K562 (cell line): ENCODE results near the gene TRUB1. TPM values are rescaled to one million over a fixed set of nuclear protein-coding genes. Genes with fewer than 3 reads are reported as not detected.

Experiments
- ATAC-seq: fragments of 200-7000 bp; cut with Tn5 transposase; 3 replicates; pipeline ENCODE4 v1.9.1; 2020; ENCODE audit warnings: moderate library complexity
- BruUV-seq: library from RNA; stranded (reverse); fragments of 400-500 nt; replicated peaks from 2 replicates; lab custom pipeline; 2021; lab: Mats Ljungman, UMichigan
- CTCF ChIA-PET: fragments of 300-600 bp; formaldehyde crosslinking; extraction: SDS; loops from one replicate; lab custom pipeline; 2021; ENCODE audit warnings: low intra/inter-chr PET ratio; lab: Yijun Ruan, JAX
- POLR2A ChIA-PET: fragments of 300-600, 350-650 bp; sonication (Branson Sonifier 250); formaldehyde crosslinking; extraction: SDS; loops from one replicate; lab custom pipeline; 2021; ENCODE audit warnings: antibody characterized with exemption, inconsistent platforms; lab: Yijun Ruan, JAX
- DNase-seq, 4 experiments: peaks; one replicate each; pipeline versions ENCODE4 v3.0.0 to v3.0.0-alpha.2; 2011 to 2018; ENCODE audit warnings: low spot score in 3 of 4, mixed read lengths in 3 of 4; ENCODE audit errors: extremely low read depth in 1 of 4
- FAIRE-seq: peaks from 2 replicates; lab custom pipeline; 2011; peaks lifted over from hg19 to GRCh38; lab: Jason Lieb, UNC
- H2AFZ ChIP-seq: 2 replicates; pipeline ENCODE4 v1.6.0; 2011; ENCODE audit warnings: low read depth, low read length, control low read depth, inconsistent platforms
- H3K27ac ChIP-seq: fragments of 200-600 bp; 3 replicates; pipeline ENCODE4 v1.8.0; 2011; ENCODE audit warnings: low read depth, mild to moderate bottlenecking, control low read depth, inconsistent platforms, low read length, moderate library complexity, mixed read lengths; ENCODE audit errors: extremely low read depth
- H3K27me3 ChIP-seq, 2 experiments: fragments of 300-600 bp in 1 of 2; 2 replicates in 1 of 2; 3 replicates in 1 of 2; pipeline versions ENCODE4 v1.6.0 to v1.8.0; 2011; ENCODE audit warnings: inconsistent platforms in 2 of 2, low read length in 2 of 2, mild to moderate bottlenecking in 1 of 2, mixed read lengths in 1 of 2, moderate library complexity in 1 of 2; ENCODE audit not compliant: control insufficient read depth in 2 of 2, insufficient read depth in 2 of 2
- H3K36me3 ChIP-seq: fragments of 300-600 bp; 3 replicates; pipeline ENCODE4 v1.8.0; 2011; ENCODE audit warnings: mild to moderate bottlenecking, low read length, inconsistent platforms; ENCODE audit not compliant: control insufficient read depth, insufficient read depth
- H3K4me1 ChIP-seq, 2 experiments: fragments of 200-600 bp in 1 of 2; replicated peaks in 1 of 2; 2 replicates in 1 of 2; 3 replicates in 1 of 2; pipeline versions ENCODE4 v1.5.1 to v1.8.0; 2011; ENCODE audit warnings: inconsistent platforms in 2 of 2, low read length in 2 of 2, mild to moderate bottlenecking in 1 of 2, mixed read lengths in 1 of 2, moderate library complexity in 1 of 2; ENCODE audit not compliant: control insufficient read depth in 2 of 2, insufficient read depth in 2 of 2
- H3K4me2 ChIP-seq: 2 replicates; pipeline ENCODE4 v1.6.1; 2011; ENCODE audit warnings: low read length, control low read depth, inconsistent platforms, mixed read lengths; ENCODE audit not compliant: insufficient read depth
- H3K4me3 ChIP-seq: fragments of 200-600 bp; sonication (generic), shearing (Covaris generic); 2 replicates; pipeline ENCODE4 v1.5.1; 2016; ENCODE audit warnings: control low read depth, inconsistent platforms
- H3K79me2 ChIP-seq: fragments of 200-600 bp; 3 replicates; pipeline ENCODE4 v1.8.0; 2011; ENCODE audit warnings: low read length, inconsistent platforms; ENCODE audit not compliant: control insufficient read depth, insufficient read depth
- H3K9ac ChIP-seq, 2 experiments: 2 replicates each; pipeline versions ENCODE4 v1.6.0 to v1.6.1; 2011; ENCODE audit warnings: low read depth in 2 of 2, low read length in 2 of 2, control low read depth in 1 of 2, inconsistent platforms in 1 of 2, mild to moderate bottlenecking in 1 of 2, mixed read lengths in 1 of 2; ENCODE audit not compliant: insufficient read depth in 1 of 2
- H3K9me1 ChIP-seq: one replicate; pipeline ENCODE4 v1.6.0; 2011; ENCODE audit warnings: inconsistent platforms, mild to moderate bottlenecking, low read length, moderate library complexity; ENCODE audit not compliant: control insufficient read depth, insufficient read depth
- H3K9me3 ChIP-seq: replicated peaks from 2 replicates; pipeline ENCODE4 v1.5.1; 2011; ENCODE audit warnings: low read depth, low read length, inconsistent platforms; ENCODE audit not compliant: control insufficient read depth, insufficient read depth
- H4K20me1 ChIP-seq: replicated peaks from 2 replicates; pipeline ENCODE4 v1.6.1; 2011; ENCODE audit warnings: low read length, inconsistent platforms, mixed read lengths; ENCODE audit not compliant: control insufficient read depth, insufficient read depth
- DNMT1 ChIP-seq: fragments of 450-650 bp; IDR thresholded peaks from 2 replicates; pipeline ENCODE4 v1.6.1; 2016; ENCODE audit warnings: antibody characterized with exemption, mild to moderate bottlenecking
- KLF16 ChIP-seq: IDR thresholded peaks from 2 replicates; pipeline ENCODE4 v1.6.1; 2016; ENCODE audit warnings: antibody characterized with exemption
- NR1H2 ChIP-seq: sonication (generic); formaldehyde crosslinking; IDR thresholded peaks from 2 replicates; pipeline ENCODE4 v1.4.0; 2020; ENCODE audit warnings: mild to moderate bottlenecking, missing genetic modification reagents
- PCBP1 ChIP-seq: fragments of 200-400 bp; formaldehyde crosslinking; IDR thresholded peaks from 2 replicates; pipeline ENCODE4 v1.6.1; 2018; ENCODE audit warnings: mild to moderate bottlenecking, low read depth, low read length; ENCODE audit not compliant: poor library complexity, severe bottlenecking
- POLR2A ChIP-seq: fragments of 450-650 bp; conservative IDR thresholded peaks from 2 replicates; pipeline ENCODE4 v1.6.1; 2016
- RAD51 ChIP-seq: fragments of 450-650 bp; IDR thresholded peaks from 2 replicates; pipeline ENCODE4 v1.7.1; 2016; ENCODE audit warnings: low read depth, mild to moderate bottlenecking, borderline replicate concordance
- ZNF347 ChIP-seq: fragments of 450-650 bp; formaldehyde crosslinking; IDR thresholded peaks from 2 replicates; pipeline ENCODE4 v1.4.0; 2020; ENCODE audit warnings: low read depth, mild to moderate bottlenecking, moderate library complexity
- ZNF436 ChIP-seq: fragments of 250-450, 450-650 bp; sonication (Bioruptor Pico); formaldehyde crosslinking; IDR thresholded peaks from 2 replicates; pipeline ENCODE4 v1.7.0; 2020; ENCODE audit warnings: mild to moderate bottlenecking
- ZSCAN32 ChIP-seq: fragments of 450-650 bp; formaldehyde crosslinking; IDR thresholded peaks from 2 replicates; pipeline ENCODE4 v1.4.0; 2020; ENCODE audit warnings: mild to moderate bottlenecking, moderate library complexity
- WGBS: fragments of 100-300 bp; shearing (Covaris generic); methylation state at CpG from one replicate; pipeline ENCODE4 v1.1.6; 2016; ENCODE audit warnings: low coverage, mixed read lengths; ENCODE audit not compliant: insufficient coverage; ENCODE audit errors: missing lambda C conversion rate; 5-methylcytosine and 5-hydroxymethylcytosine counted together
- in situ Hi-C: fragments of 300-500 bp; cut with MboI; formaldehyde crosslinking; loops from 4 replicates; pipeline ENCODE4 v1.15.0; 2018; ENCODE audit warnings: inconsistent platforms, mixed read lengths
- intact Hi-C: fragments of 100-400 bp; cut with micrococcal nuclease; formaldehyde crosslinking; loops from 2 replicates; pipeline ENCODE4 v1.14.2; 2022
- polyA plus RNA-seq, 8 experiments: library from polyadenylated mRNA; depleted of rRNA in 4 of 8; stranded (reverse) in 5 of 8; unstranded in 3 of 8; fragments of >200 nt; fragmentation: Nextera tagmentation in 2 of 8; fragmentation: Illumina TruSeq in 1 of 8; extraction: Ambion mirVana in 2 of 8; extraction: Trizol in 1 of 8; gene quantifications; 2 replicates each; pipeline versions ENCODE4 v1.2.1 to v1.2.3, GENCODE V29; 2011 to 2014; ENCODE audit warnings: inconsistent platforms in 1 of 8, missing spikeins in 1 of 8
- total RNA-seq, 7 experiments: library from RNA; depleted of rRNA in 6 of 7; stranded (reverse); fragments of >200 nt in 6 of 7; fragmentation: Illumina TruSeq in 2 of 7; extraction: Trizol in 2 of 7; gene quantifications; 2 replicates each; pipeline versions ENCODE4 v1.2.1 to v1.2.3, GENCODE V29; 2011 to 2021; ENCODE audit warnings: low replicate concordance in 1 of 7
- TF ChIP-seq, protein P1 (sequence below): fragments of 450-650 bp; IDR thresholded peaks from 2 replicates; pipeline ENCODE4 v1.7.0; 2016; ENCODE audit warnings: borderline replicate concordance
- TF ChIP-seq, protein P2 (sequence below): fragments of 250-450 bp; sonication (Bioruptor Pico); IDR thresholded peaks from 2 replicates; pipeline ENCODE4 v1.8.0; 2021; ENCODE audit warnings: borderline replicate concordance, mild to moderate bottlenecking, moderate library complexity; ENCODE audit not compliant: poor library complexity, severe bottlenecking
- TF ChIP-seq, protein P3 (sequence below): fragments of 250-450 bp; sonication (Bioruptor Pico); IDR thresholded peaks from 2 replicates; pipeline ENCODE4 v1.9.0; 2021; ENCODE audit warnings: mild to moderate bottlenecking, inconsistent platforms

The TRUB1 gene
- total and polyA plus RNA-seq, 9 of the 15 experiments (the other 6 are each of a cell fraction or from before 2014, with no cell fraction given): 4.6 to 16.5 (median 11.5) TPM

DNA sequence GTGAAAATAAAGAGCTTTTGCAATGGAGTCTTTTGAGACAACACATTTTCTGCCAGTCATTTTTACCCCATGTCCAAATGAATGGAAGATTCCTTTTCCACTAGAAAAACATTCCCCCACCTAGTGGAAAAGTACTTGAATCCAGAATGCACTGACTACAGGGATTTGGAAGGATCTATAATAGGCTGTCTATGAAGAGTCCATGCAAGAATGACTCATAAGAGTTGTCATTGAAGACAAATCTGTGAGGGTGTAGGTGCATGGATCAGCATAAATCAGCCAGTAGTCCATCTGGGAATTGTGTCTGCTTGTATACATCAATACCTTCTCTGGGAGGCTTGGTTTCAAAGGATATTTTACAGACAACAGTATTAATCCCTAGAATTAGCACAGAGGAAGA is 32.5 kb upstream of the TRUB1 start:
- DNase-seq: no peak

DNA sequence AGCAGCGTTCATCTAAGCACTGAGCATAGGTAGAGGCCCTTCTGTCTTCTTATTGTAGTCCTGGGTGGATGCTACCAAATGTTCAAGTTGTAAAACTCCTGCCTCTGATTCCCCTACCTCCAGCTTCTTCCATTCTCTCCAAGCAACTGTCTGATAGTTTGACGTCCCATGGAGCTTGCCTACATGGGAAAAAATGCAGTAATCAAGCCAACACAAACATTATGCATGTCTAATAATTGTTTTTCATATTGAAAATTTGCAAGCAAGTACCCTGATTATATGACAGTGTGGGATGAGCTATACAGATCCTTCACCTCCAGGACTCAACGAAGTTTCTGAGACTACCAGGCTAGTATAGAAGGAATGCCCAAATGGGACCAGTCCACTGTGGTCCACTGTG is 31.0 kb upstream of the TRUB1 start:
- TF ChIP-seq ZNF436 (CRISPR knock-in tag) (no peak), RAD51 (no peak), NR1H2 (CRISPR knock-in tag) (no peak), ZSCAN32 (CRISPR knock-in tag) (no peak), PCBP1 (no peak), KLF16 (no peak)
- TF ChIP-seq, protein P1, sequence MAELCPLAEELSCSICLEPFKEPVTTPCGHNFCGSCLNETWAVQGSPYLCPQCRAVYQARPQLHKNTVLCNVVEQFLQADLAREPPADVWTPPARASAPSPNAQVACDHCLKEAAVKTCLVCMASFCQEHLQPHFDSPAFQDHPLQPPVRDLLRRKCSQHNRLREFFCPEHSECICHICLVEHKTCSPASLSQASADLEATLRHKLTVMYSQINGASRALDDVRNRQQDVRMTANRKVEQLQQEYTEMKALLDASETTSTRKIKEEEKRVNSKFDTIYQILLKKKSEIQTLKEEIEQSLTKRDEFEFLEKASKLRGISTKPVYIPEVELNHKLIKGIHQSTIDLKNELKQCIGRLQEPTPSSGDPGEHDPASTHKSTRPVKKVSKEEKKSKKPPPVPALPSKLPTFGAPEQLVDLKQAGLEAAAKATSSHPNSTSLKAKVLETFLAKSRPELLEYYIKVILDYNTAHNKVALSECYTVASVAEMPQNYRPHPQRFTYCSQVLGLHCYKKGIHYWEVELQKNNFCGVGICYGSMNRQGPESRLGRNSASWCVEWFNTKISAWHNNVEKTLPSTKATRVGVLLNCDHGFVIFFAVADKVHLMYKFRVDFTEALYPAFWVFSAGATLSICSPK: no peak
- TF ChIP-seq, protein P2, sequence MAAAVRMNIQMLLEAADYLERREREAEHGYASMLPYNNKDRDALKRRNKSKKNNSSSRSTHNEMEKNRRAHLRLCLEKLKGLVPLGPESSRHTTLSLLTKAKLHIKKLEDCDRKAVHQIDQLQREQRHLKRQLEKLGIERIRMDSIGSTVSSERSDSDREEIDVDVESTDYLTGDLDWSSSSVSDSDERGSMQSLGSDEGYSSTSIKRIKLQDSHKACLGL (CRISPR knock-in tag): no peak
- TF ChIP-seq, protein P3, sequence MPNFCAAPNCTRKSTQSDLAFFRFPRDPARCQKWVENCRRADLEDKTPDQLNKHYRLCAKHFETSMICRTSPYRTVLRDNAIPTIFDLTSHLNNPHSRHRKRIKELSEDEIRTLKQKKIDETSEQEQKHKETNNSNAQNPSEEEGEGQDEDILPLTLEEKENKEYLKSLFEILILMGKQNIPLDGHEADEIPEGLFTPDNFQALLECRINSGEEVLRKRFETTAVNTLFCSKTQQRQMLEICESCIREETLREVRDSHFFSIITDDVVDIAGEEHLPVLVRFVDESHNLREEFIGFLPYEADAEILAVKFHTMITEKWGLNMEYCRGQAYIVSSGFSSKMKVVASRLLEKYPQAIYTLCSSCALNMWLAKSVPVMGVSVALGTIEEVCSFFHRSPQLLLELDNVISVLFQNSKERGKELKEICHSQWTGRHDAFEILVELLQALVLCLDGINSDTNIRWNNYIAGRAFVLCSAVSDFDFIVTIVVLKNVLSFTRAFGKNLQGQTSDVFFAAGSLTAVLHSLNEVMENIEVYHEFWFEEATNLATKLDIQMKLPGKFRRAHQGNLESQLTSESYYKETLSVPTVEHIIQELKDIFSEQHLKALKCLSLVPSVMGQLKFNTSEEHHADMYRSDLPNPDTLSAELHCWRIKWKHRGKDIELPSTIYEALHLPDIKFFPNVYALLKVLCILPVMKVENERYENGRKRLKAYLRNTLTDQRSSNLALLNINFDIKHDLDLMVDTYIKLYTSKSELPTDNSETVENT (CRISPR knock-in tag): no peak
- Histone ChIP-seq H3K9me1 (no peaks in the 10 kb centered on the region), H3K4me3 (no peak overlapping the region), H2AFZ (no peak overlapping the region), H3K36me3 (no peaks in the 10 kb centered on the region), H3K9me3 (no peaks in the 10 kb centered on the region), H3K79me2 (no peaks in the 10 kb centered on the region), H3K9ac (no peak overlapping the region), H3K27ac (no peak overlapping the region), H3K27me3 (peaks cover 0 to 2% of the 10 kb centered on the region in 2 experiments; a peak in 1 of 5 replicates), H3K4me2 (no peak overlapping the region), H4K20me1 (no peaks in the 10 kb centered on the region), H3K4me1 (no peaks in the 10 kb centered on the region)
- ChIA-PET POLR2A (no interaction called here), CTCF (no interaction called here)
- 0% methylated on average over 3 of the region's 3 CpGs for WGBS
- intact Hi-C loops (no loop called here), in situ Hi-C loops (no loop called here)
- no TSS peak for BruUV-seq
- FAIRE-seq: no peak
- no peak for ATAC-seq
- no peak for DNase-seq

More for the DNA sequence above, 32.5 kb upstream of the TRUB1 start:
- BruUV-seq: no TSS peak
- Histone ChIP-seq H4K20me1 (no peaks in the 10 kb centered on the region), H3K79me2 (no peaks in the 10 kb centered on the region), H3K9me3 (no peaks in the 10 kb centered on the region), H3K4me3 (no peak overlapping the region), H3K9me1 (no peaks in the 10 kb centered on the region), H3K4me2 (no peak overlapping the region), H3K36me3 (no peaks in the 10 kb centered on the region), H2AFZ (no peak overlapping the region), H3K9ac (no peak overlapping the region), H3K27me3 (peaks cover 0 to 2% of the 10 kb centered on the region in 2 experiments; a peak in 1 of 5 replicates), H3K4me1 (no peaks in the 10 kb centered on the region), H3K27ac (no peak overlapping the region)
- ChIA-PET POLR2A (interaction anchor here (0.7 kb wide), 1 partner anchor 153 kb away, joined by 3 read pairs; no protein-coding TSS in a partner anchor), CTCF (no interaction called here)
- no peak for ATAC-seq
- no peak for FAIRE-seq
- intact Hi-C loops: no loop called here
- TF ChIP-seq DNMT1 (no peak), POLR2A (no peak), ZNF347 (no peak)
- in situ Hi-C loops: no loop called here
